Keratinocyte (primary cell): ENCODE measurements around the gene FZD1.

Experiments
- EZH2 ChIP-seq: IDR thresholded peaks from one replicate; pipeline ENCODE4 v1.6.1; 2012; ENCODE audit warnings: inconsistent platforms, mild to moderate bottlenecking, low read length, moderate library complexity
- TF ChIP-seq, protein P1 (sequence below), 3 experiments: IDR thresholded peaks in 1 of 3; conservative IDR thresholded peaks in 1 of 3; optimal IDR thresholded peaks in 1 of 3; 2 replicates in 2 of 3; 3 replicates in 1 of 3; pipeline versions ENCODE3 to v1.5.1; 2011; ENCODE audit warnings: low read length in 3 of 3, mild to moderate bottlenecking in 3 of 3, moderate library complexity in 2 of 3, control low read depth in 1 of 3, inconsistent platforms in 1 of 3; ENCODE audit not compliant: insufficient read depth in 2 of 3; ENCODE audit errors: extremely low read depth in 1 of 3

DNA sequence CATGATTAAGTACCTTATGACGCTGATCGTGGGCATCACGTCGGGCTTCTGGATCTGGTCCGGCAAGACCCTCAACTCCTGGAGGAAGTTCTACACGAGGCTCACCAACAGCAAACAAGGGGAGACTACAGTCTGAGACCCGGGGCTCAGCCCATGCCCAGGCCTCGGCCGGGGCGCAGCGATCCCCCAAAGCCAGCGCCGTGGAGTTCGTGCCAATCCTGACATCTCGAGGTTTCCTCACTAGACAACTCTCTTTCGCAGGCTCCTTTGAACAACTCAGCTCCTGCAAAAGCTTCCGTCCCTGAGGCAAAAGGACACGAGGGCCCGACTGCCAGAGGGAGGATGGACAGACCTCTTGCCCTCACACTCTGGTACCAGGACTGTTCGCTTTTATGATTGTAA lies 2.5 kb downstream of the FZD1 start:
- TF ChIP-seq, protein P1, sequence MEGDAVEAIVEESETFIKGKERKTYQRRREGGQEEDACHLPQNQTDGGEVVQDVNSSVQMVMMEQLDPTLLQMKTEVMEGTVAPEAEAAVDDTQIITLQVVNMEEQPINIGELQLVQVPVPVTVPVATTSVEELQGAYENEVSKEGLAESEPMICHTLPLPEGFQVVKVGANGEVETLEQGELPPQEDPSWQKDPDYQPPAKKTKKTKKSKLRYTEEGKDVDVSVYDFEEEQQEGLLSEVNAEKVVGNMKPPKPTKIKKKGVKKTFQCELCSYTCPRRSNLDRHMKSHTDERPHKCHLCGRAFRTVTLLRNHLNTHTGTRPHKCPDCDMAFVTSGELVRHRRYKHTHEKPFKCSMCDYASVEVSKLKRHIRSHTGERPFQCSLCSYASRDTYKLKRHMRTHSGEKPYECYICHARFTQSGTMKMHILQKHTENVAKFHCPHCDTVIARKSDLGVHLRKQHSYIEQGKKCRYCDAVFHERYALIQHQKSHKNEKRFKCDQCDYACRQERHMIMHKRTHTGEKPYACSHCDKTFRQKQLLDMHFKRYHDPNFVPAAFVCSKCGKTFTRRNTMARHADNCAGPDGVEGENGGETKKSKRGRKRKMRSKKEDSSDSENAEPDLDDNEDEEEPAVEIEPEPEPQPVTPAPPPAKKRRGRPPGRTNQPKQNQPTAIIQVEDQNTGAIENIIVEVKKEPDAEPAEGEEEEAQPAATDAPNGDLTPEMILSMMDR (optimal IDR thresholded peaks at IDR 0.05 in 1 of 3, IDR thresholded peaks at IDR 0.05 in 1 of 3, conservative IDR thresholded peaks at IDR 0.05 in 1 of 3; ENCODE audit: extremely low read depth in 1 of 3, insufficient read depth in 2 of 3, low read length in 3 of 3), result no peak
- no peak for TF ChIP-seq EZH2
